Vagina (tissue), 2 donors: ENCODE measurements around the gene DTHD1.

Experiments
- POLR2A ChIP-seq, 2 donors: fragments of 450-650 bp; IDR thresholded peaks; one replicate each; pipeline ENCODE4 v1.6.1; 2017; ENCODE audit warnings: antibody characterized with exemption in 2 of 2, mild to moderate bottlenecking in 2 of 2, moderate library complexity in 2 of 2
- POLR2AphosphoS5 ChIP-seq, 2 donors: sonication (generic); formaldehyde crosslinking; IDR thresholded peaks; one replicate each; pipeline ENCODE4 v1.9.0; 2017; ENCODE audit warnings: antibody characterized with exemption in 2 of 2, mild to moderate bottlenecking in 2 of 2, low read depth in 1 of 2; ENCODE audit not compliant: insufficient read depth in 1 of 2
- TF ChIP-seq, protein P1 (sequence below), 3 experiments: fragments of 450-650 bp in 2 of 3; fragments of 200-600 bp in 1 of 3; sonication (generic) in 1 of 3; IDR thresholded peaks; one replicate each; pipeline ENCODE4 v1.5.1; 2017 to 2019; ENCODE audit warnings: antibody characterized with exemption in 3 of 3, mild to moderate bottlenecking in 2 of 3, moderate library complexity in 2 of 3

- TF ChIP-seq, protein P1, sequence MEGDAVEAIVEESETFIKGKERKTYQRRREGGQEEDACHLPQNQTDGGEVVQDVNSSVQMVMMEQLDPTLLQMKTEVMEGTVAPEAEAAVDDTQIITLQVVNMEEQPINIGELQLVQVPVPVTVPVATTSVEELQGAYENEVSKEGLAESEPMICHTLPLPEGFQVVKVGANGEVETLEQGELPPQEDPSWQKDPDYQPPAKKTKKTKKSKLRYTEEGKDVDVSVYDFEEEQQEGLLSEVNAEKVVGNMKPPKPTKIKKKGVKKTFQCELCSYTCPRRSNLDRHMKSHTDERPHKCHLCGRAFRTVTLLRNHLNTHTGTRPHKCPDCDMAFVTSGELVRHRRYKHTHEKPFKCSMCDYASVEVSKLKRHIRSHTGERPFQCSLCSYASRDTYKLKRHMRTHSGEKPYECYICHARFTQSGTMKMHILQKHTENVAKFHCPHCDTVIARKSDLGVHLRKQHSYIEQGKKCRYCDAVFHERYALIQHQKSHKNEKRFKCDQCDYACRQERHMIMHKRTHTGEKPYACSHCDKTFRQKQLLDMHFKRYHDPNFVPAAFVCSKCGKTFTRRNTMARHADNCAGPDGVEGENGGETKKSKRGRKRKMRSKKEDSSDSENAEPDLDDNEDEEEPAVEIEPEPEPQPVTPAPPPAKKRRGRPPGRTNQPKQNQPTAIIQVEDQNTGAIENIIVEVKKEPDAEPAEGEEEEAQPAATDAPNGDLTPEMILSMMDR (IDR thresholded peaks at IDR 0.05), result no peak
- no peak for TF ChIP-seq POLR2A (IDR thresholded peaks at IDR 0.05)
- TF ChIP-seq POLR2AphosphoS5 (IDR thresholded peaks at IDR 0.05; ENCODE audit: insufficient read depth in 1 of 2, low read depth in 1 of 2), result no peak
Observed at GRCh38 chr4:36392024-36392423, 110.6 kb downstream of the DTHD1 start.
